ENCODE results near the gene ZNF10.

The ZNF10 gene

GRCh38 chr12:133130038-133130807, at the start of gene ZNF10, which contains the start of gene ZNF891:
TSS of gene ZNF10 (plus strand) at chr12:133130627. CDS start at chr12:133144493, 13,866 bp downstream.
TSS of gene ZNF891 (minus strand) at chr12:133130274. CDS start at chr12:133121918, 8,356 bp downstream.
- TF ChIP-seq CTCF (IDR thresholded peaks at IDR 0.05; ENCODE audit: extremely low read depth, insufficient read depth, missing control alignments), result no peak

GRCh38 chr12:133081159-133081780, 49.2 kb upstream of the ZNF10 start:
- in situ Hi-C loops (cut with MboI; ENCODE audit: low pct_unique_long_range_greater_than_20kb, low sequenced_read_pairs, unreplicated experiment), result no loop called here
- no peak for TF ChIP-seq CTCF (IDR thresholded peaks at IDR 0.05; ENCODE audit: extremely low read depth, insufficient read depth, missing control alignments)
- no peak for DNase-seq (ENCODE audit: low spot score)

More at GRCh38 chr12:133130038-133130807, at the start of gene ZNF10, which contains the start of gene ZNF891:
- in situ Hi-C loops (cut with MboI; ENCODE audit: low pct_unique_long_range_greater_than_20kb, low sequenced_read_pairs, unreplicated experiment), result no loop called here
- peak; percentile 91 for DNase-seq (ENCODE audit: low spot score)

GRCh38 chr12:133083345-133083744, 47.1 kb upstream of the ZNF10 start:
- in situ Hi-C loops (cut with MboI; ENCODE audit: low pct_unique_long_range_greater_than_20kb, low sequenced_read_pairs, unreplicated experiment), result no loop called here
- TF ChIP-seq CTCF (IDR thresholded peaks at IDR 0.05; ENCODE audit: extremely low read depth, insufficient read depth, missing control alignments), result no peak
- DNase-seq (ENCODE audit: low spot score), result no peak

GRCh38 chr12:133105620-133106019, 24.8 kb upstream of the ZNF10 start:
- no peak for TF ChIP-seq CTCF (IDR thresholded peaks at IDR 0.05; ENCODE audit: extremely low read depth, insufficient read depth, missing control alignments)
- in situ Hi-C loops (cut with MboI; ENCODE audit: low pct_unique_long_range_greater_than_20kb, low sequenced_read_pairs, unreplicated experiment), result no loop called here
- no peak for DNase-seq (ENCODE audit: low spot score)

- in situ Hi-C loops (cut with MboI; ENCODE audit: low pct_unique_long_range_greater_than_20kb, low sequenced_read_pairs, unreplicated experiment), result no loop called here
Observed at GRCh38 chr12:133106253-133106652, 24.2 kb upstream of the ZNF10 start.

GRCh38 chr12:133107121-133107520, 23.3 kb upstream of the ZNF10 start:
- DNase-seq (ENCODE audit: low spot score), result no peak
- in situ Hi-C loops (cut with MboI; ENCODE audit: low pct_unique_long_range_greater_than_20kb, low sequenced_read_pairs, unreplicated experiment), result no loop called here
- no peak for TF ChIP-seq CTCF (IDR thresholded peaks at IDR 0.05; ENCODE audit: extremely low read depth, insufficient read depth, missing control alignments)

More at GRCh38 chr12:133106253-133106652, 24.2 kb upstream of the ZNF10 start:
- TF ChIP-seq CTCF (IDR thresholded peaks at IDR 0.05; ENCODE audit: extremely low read depth, insufficient read depth, missing control alignments), result no peak
- no peak for DNase-seq (ENCODE audit: low spot score)
